ENCODE data around the gene WDR31. TPM values are rescaled to one million over a fixed set of nuclear protein-coding genes. Genes with fewer than 3 reads are reported as not detected.

WDR31 gene
- total and polyA plus RNA-seq, 2 experiments from 2014 or later, result 0.97 to 3.1 TPM

GRCh38 chr9:113363336-113363735 is 23.3 kb upstream of the WDR31 start:
- TF ChIP-seq EZH2 (IDR thresholded peaks at IDR 0.05; ENCODE audit: insufficient read depth, poor library complexity, severe bottlenecking) (no peak), EZH2phosphoT487 (IDR thresholded peaks at IDR 0.05; ENCODE audit: insufficient read depth, low read depth) (no peak)

GRCh38 chr9:113361304-113362018 is 21.4 kb upstream of the WDR31 start:
- no peaks in the 10 kb centered on the region for H3K4me1 ChIP-seq (ENCODE audit: insufficient read depth)
- H3K79me2 ChIP-seq (ENCODE audit: insufficient read depth), result no peaks in the 10 kb centered on the region
- in situ Hi-C loops (cut with MboI), result no loop called here
- H3K9me2 ChIP-seq (ENCODE audit: insufficient read depth), result no peaks in the 10 kb centered on the region
- WGBS, 2 experiments (ENCODE audit: low coverage in 1 of 2, low lambda C conversion rate in 2 of 2, missing lambda C conversion rate in 2 of 2), result 44 to 50% methylated on average over 7 of the region's 7 CpGs
- no peak for TF ChIP-seq EZH2 (IDR thresholded peaks at IDR 0.05; ENCODE audit: insufficient read depth, poor library complexity, severe bottlenecking)
- TF ChIP-seq EZH2phosphoT487 (IDR thresholded peaks at IDR 0.05; ENCODE audit: insufficient read depth, low read depth), result no peak
- no peak for DNase-seq
- H3K4me2 ChIP-seq (ENCODE audit: unreplicated experiment), result no peak overlapping the region
- no peak overlapping the region for H3K9ac ChIP-seq
- no peaks in the 10 kb centered on the region for H3K9me3 ChIP-seq (ENCODE audit: low read depth)
- peaks cover 23% of the 10 kb centered on the region for H3K27me3 ChIP-seq (replicated peaks; ENCODE audit: insufficient read depth)
- no peaks in the 10 kb centered on the region for H4K20me1 ChIP-seq (ENCODE audit: insufficient read depth)
- no peak overlapping the region for H3K27ac ChIP-seq
- H3K36me3 ChIP-seq (ENCODE audit: low read depth), result no peaks in the 10 kb centered on the region
- no peak overlapping the region for H3K4me3 ChIP-seq
- no peaks in the 10 kb centered on the region for H3F3A ChIP-seq (ENCODE audit: insufficient read depth)
- H2AFZ ChIP-seq, result no peak overlapping the region

More at GRCh38 chr9:113363336-113363735, 23.3 kb upstream of the WDR31 start:
- no peaks in the 10 kb centered on the region for H3K36me3 ChIP-seq (ENCODE audit: low read depth)
- H3K27ac ChIP-seq, result no peak overlapping the region
- H3K4me3 ChIP-seq, result no peak overlapping the region
- H3K9ac ChIP-seq, result no peak overlapping the region
- H3K9me2 ChIP-seq (ENCODE audit: insufficient read depth), result no peaks in the 10 kb centered on the region
- H4K20me1 ChIP-seq (ENCODE audit: insufficient read depth), result no peaks in the 10 kb centered on the region
- peaks cover 11% of the 10 kb centered on the region for H3K27me3 ChIP-seq (replicated peaks; ENCODE audit: insufficient read depth)
- no peaks in the 10 kb centered on the region for H3F3A ChIP-seq (ENCODE audit: insufficient read depth)
- 63 to 64% methylated on average over 3 of the region's 3 CpGs for whole genome bisulfite sequencing, 2 experiments (ENCODE audit: low coverage in 1 of 2, low lambda C conversion rate in 2 of 2, missing lambda C conversion rate in 2 of 2)
- no peaks in the 10 kb centered on the region for H3K9me3 ChIP-seq (ENCODE audit: low read depth)
- no peaks in the 10 kb centered on the region for H3K4me1 ChIP-seq (ENCODE audit: insufficient read depth)
- DNase-seq, result no peak
- no peaks in the 10 kb centered on the region for H3K79me2 ChIP-seq (ENCODE audit: insufficient read depth)
- H3K4me2 ChIP-seq (ENCODE audit: unreplicated experiment), result no peak overlapping the region
- in situ Hi-C loops (cut with MboI), result no loop called here
- no peak overlapping the region for H2AFZ ChIP-seq

GRCh38 chr9:113360242-113360842 is 20.3 kb upstream of the WDR31 start:
- TF ChIP-seq EZH2phosphoT487 (IDR thresholded peaks at IDR 0.05; ENCODE audit: insufficient read depth, low read depth) (no peak), EZH2 (IDR thresholded peaks at IDR 0.05; ENCODE audit: insufficient read depth, poor library complexity, severe bottlenecking) (no peak)
- H3K27ac ChIP-seq, result no peak overlapping the region
- WGBS, 2 experiments (ENCODE audit: low coverage in 1 of 2, low lambda C conversion rate in 2 of 2, missing lambda C conversion rate in 2 of 2), result 85 to 89% methylated on average over 15 of the region's 15 CpGs
- no peaks in the 10 kb centered on the region for H3K9me2 ChIP-seq (ENCODE audit: insufficient read depth)
- peaks cover 27% of the 10 kb centered on the region for H3K27me3 ChIP-seq (replicated peaks; ENCODE audit: insufficient read depth)
- H3K79me2 ChIP-seq (ENCODE audit: insufficient read depth), result no peaks in the 10 kb centered on the region
- H3K4me1 ChIP-seq (ENCODE audit: insufficient read depth), result no peaks in the 10 kb centered on the region
- no peak overlapping the region for H3K4me3 ChIP-seq
- H4K20me1 ChIP-seq (ENCODE audit: insufficient read depth), result no peaks in the 10 kb centered on the region
- H3F3A ChIP-seq (ENCODE audit: insufficient read depth), result no peaks in the 10 kb centered on the region
- no peaks in the 10 kb centered on the region for H3K9me3 ChIP-seq (ENCODE audit: low read depth)
- in situ Hi-C loops (cut with MboI), result no loop called here
- no peaks in the 10 kb centered on the region for H3K36me3 ChIP-seq (ENCODE audit: low read depth)
- DNase-seq, result no peak
- H3K4me2 ChIP-seq (ENCODE audit: unreplicated experiment), result no peak overlapping the region
- no peak overlapping the region for H3K9ac ChIP-seq
- no peak overlapping the region for H2AFZ ChIP-seq

GRCh38 chr9:113359385-113359784 is 19.3 kb upstream of the WDR31 start:
- no peaks in the 10 kb centered on the region for H3K4me1 ChIP-seq (ENCODE audit: insufficient read depth)
- no peaks in the 10 kb centered on the region for H4K20me1 ChIP-seq (ENCODE audit: insufficient read depth)
- WGBS, 2 experiments (ENCODE audit: low coverage in 1 of 2, low lambda C conversion rate in 2 of 2, missing lambda C conversion rate in 2 of 2), result 57 to 60% methylated on average over 1 of the region's 1 CpG
- H2AFZ ChIP-seq, result no peak overlapping the region
- no peak for DNase-seq
- no peaks in the 10 kb centered on the region for H3K9me3 ChIP-seq (ENCODE audit: low read depth)
- TF ChIP-seq EZH2phosphoT487 (IDR thresholded peaks at IDR 0.05; ENCODE audit: insufficient read depth, low read depth) (no peak), EZH2 (IDR thresholded peaks at IDR 0.05; ENCODE audit: insufficient read depth, poor library complexity, severe bottlenecking) (no peak)
- H3K79me2 ChIP-seq (ENCODE audit: insufficient read depth), result no peaks in the 10 kb centered on the region
- in situ Hi-C loops (cut with MboI), result no loop called here
- H3K9ac ChIP-seq, result no peak overlapping the region
- H3K36me3 ChIP-seq (ENCODE audit: low read depth), result no peaks in the 10 kb centered on the region
- H3K4me3 ChIP-seq, result no peak overlapping the region
- H3K4me2 ChIP-seq (ENCODE audit: unreplicated experiment), result no peak overlapping the region
- H3K27ac ChIP-seq, result no peak overlapping the region
- no peaks in the 10 kb centered on the region for H3K9me2 ChIP-seq (ENCODE audit: insufficient read depth)
- H3F3A ChIP-seq (ENCODE audit: insufficient read depth), result no peaks in the 10 kb centered on the region
- peaks cover 31% of the 10 kb centered on the region for H3K27me3 ChIP-seq (replicated peaks; ENCODE audit: insufficient read depth)
